NK-92 (cell line): ENCODE results near the gene PRDM12.

Experiments
- DNase-seq: peaks from one replicate; lab custom pipeline; 2025; ENCODE audit not compliant: unreplicated experiment; lab: John Stamatoyannopoulos, UW

PRDM12 gene

DNA sequence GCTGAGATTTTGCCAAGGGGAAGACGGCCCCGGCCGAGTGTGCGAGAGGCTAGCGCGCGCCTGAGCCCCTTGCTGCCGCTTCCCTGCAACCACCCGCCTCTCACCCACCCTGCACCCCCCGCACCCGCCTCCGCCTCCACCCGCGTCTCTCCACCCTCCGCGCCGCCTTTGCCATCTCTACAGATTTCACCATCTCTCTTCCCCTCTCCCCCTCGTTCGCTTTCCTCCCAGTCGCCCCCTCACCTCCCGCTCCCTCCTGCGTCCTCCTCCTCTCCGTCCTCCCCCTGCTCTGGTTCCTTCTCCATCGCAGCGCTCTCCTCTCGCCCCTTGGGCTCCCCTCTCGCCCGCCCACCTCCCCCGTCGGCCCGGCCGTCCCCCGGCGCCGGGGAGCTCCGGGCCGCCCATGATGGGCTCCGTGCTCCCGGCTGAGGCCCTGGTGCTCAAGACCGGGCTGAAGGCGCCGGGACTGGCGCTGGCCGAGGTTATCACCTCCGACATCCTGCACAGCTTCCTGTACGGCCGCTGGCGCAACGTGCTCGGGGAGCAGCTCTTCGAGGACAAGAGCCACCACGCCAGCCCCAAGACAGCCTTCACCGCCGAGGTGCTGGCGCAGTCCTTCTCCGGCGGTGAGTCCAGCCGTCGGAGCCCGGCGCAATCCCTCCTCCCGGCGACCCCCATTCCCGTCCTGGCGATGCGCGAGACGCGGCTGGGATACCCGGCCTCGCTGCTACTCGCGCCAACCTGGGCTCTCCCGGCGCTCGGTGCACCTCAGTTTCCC lies at the start of gene PRDM12:
PRDM12 (plus strand) TSS at position 344 of the 778 bp plus-strand sequence; CDS start at position 404, 60 bp downstream.
- no peak for DNase-seq

DNA sequence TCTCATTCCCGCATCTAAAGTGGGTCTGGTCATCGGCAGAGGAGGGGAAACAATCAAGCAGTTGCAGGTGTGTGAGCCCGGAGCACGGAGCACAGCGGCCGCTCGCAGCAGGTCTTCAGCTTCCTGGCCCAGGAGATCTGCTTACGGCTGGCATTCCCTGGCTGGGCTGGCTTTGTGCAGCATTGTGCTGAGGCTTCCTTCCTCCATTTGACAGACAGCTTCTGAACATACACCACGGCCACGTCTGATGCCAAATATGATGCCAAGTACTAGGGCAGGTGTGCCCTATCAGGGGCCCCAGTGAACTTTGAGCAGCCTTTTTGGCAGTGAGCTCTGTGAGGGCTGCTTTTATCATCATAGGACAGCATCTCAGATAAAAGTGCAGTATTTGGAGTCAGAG lies 47.9 kb upstream of the PRDM12 start:
- no peak for DNase-seq

DNA sequence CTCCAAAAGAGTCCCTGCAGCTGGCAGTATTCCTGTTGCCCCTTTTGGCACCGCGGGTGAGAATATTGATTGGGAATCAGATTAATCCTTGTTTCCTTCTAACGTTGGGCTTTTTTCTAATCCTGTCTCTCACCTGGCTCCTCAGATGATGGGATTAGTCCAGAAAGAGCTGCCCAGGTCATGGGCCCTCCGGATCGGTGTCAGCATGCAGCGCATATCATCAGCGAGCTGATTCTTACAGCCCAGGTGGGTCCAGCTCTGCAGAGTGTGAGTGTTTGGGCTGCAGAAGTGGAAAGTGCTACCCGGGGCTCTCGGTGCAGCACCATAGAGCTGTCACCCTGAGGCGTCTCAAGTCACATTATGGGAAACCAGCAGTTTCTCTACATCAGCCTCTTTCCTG lies 40.9 kb upstream of the PRDM12 start:
- no peak for DNase-seq

DNA sequence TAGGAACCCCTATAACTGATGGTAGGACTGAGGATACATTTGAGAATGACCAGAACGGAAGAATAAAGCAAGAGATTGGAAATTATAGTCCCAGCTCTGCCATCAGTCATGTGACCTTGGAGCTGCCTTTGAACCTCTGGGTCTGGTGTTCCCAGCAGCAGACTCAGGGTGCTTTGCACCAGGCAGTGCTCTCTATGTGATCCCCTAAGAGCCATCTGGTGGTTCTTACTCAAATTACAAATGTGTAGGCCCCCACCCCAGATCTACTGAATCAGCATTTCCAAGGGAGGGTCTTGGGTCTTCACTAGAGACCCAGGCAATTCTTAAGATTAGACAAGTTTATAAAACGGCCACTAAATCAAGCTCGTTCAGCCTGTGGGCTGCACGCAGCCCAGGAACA lies 40.2 kb upstream of the PRDM12 start:
- no peak for DNase-seq

DNA sequence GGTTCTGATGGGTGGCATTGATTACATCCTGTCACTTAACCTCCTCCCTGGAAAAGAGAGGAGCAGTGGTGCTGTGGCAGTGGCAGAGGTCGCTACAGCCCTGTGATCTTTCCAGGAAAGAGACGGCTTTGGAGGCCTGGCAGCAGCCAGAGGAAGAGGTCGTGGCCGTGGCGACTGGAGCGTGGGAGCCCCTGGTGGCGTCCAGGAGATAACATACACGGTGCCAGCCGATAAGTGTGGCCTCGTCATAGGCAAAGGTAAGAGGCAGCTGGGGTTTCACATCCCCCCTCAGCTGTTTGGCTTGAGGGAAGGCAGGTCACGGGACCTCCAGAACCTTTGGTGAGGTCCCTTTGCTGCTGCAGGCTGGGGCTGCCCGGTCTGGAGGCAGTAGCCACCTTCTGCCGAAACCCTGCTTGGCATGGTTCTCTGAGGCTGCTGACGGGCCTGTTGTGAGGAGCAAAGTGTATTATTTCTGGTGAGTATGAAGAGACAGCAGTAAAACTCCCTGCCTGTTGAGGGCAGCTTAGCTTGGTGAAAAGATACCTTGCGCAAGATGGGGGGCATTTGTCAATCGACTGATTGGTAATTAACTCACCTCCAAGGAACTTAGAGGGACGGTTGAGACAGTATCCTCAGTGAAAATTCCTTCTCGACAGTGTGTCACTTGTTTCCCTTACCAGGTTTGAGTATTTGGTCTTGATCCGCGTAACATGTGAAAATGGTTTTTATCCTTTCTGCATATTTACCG lies 38.0 kb upstream of the PRDM12 start:
- no peak for DNase-seq

DNA sequence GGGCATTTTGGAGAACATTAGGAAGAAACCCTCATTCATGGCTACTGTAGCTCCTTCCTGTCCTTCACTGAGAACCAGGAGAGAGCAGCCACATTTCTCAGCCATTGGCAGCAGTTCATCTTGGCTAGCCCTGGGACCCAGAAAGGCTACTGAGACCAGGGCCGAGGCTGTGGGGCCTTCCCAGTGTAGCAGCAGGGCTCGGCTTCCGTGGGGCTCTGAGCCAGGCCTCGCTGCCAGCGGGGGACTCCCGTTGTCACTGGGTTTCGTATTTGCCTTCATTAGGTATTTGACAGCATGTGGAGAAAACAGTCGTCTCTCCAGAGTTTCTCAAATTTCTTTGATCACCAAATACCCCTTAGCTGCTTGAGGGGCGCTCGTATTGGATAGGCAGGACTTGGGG lies 37.3 kb upstream of the PRDM12 start:
- no peak for DNase-seq

DNA sequence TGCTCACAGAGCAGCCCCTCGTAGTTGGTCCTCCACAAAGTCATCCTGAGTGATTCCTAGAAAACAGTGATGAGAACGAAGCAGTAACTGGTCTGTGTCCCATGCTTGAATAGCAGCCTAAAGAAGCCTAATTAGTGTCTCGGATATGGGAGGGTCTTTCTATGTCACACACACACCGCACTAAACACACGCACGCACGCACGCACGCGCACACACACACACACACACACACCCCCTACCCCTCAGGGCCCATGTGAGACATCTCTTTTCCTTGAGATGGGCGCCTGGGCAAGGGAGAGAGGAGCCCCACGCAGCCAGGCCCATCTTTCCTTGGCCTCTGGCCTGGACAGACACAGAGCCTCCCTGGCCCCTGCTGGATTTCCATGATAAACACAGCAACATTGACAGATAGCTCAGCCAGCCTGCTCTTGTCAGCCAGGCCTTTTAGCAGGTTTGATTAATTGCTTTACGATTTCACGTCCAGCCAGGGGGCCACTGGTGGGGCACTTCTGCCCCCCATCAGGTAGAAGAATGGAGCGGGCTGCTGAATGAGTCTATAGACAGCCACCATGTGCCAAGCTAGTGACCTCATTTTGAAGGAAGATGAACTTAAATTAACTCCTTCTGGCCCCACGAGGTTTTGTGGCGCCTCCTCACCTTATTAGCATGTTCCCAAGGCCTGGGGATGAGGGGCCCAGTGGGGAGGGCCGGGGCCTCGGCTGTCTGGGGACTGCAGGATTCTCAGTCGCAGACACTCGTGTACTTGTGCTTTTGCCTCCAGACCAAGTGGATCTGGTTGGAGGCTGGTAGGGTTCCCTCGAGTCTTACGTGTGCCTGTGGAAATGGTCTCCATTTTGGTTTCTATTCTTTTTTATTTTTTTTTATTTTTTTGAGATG lies 36.2 kb upstream of the PRDM12 start:
- DNase-seq: no peak

DNA sequence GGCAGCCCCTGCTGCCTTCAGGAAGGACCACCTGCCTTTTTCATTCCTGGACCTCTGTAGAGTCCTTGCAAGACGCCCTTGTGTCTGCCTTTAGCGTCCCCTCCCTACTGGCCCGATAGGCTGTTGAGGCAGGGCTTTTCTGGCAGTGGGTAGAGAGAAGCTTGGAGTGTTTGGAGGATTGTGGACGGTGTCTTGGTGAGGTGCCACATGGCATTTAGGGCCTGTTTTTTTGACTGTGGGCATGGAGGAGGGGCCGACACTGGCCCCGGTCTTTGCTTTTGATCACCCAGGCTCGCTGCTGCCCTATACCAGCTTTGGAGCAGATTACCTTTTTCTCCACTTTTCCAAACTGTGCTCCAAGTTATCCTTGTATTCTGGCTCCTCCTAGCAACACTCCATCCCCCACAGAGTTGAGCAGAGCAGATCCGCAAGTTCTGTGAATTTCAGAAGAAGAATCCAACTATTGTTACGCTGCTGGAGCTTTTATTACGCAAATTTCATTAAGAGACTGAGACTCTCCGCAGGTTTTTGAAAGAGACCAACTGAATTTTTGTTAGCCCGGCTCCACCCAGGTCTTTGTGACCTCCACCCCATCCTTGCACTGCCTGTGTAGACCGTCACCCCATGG lies 34.8 kb upstream of the PRDM12 start:
- no peak for DNase-seq

DNA sequence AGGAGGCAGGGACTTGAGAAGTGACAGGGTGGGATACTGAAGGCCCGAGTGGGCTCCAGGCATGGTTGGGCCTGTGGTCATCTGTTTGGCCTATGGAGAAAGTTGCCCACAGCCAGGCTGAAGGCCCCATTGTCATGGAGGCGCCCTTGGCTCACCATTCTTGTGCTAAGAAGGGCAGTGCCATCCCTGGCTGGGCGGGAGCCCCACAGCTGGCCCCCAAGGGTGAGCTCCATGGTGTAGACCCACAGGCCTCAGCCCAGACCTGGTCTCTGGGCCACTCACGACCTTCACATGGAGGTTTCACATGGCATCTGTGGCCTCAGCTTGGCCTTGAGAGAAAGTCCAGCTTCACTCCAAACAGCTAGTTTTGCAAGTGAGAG lies 34.3 kb upstream of the PRDM12 start:
- DNase-seq: no peak

DNA sequence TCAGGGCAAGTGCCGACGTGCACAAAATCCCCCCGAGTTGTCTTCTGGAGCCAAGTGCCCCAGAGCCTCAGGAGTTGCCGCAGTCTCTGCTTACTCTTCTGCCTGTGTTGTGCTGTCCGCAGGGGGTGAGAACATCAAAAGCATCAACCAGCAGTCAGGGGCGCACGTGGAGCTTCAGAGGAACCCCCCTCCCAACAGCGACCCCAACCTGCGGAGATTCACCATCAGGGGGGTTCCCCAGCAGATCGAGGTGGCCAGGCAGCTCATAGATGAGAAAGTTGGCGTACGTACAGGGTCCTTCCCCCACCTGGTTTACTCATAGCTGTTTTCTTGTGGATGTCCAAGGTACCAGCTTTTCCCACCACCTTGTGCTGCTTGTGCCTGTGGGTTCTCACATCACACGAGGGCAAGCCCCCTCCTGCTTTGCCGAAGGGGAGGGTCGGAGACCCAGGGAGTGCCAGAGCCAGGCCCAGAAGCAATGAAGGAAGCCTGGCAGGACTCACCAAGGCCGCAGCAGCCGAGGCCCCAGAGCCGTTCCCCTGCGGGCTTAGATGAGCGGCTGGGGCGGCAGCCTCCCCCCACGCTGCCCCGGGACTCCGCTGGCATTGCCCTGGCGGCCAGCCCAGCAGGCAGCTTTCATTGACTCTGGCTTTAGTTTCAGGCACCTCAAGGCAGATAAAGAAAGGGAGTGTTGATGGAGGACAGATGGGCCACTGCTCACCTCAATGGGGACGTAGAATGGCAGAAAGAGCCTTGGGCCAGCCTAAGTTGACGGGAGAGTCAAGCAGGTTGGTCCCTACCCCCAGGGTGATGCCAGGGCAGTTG lies 33.7 kb upstream of the PRDM12 start:
- no peak for DNase-seq

DNA sequence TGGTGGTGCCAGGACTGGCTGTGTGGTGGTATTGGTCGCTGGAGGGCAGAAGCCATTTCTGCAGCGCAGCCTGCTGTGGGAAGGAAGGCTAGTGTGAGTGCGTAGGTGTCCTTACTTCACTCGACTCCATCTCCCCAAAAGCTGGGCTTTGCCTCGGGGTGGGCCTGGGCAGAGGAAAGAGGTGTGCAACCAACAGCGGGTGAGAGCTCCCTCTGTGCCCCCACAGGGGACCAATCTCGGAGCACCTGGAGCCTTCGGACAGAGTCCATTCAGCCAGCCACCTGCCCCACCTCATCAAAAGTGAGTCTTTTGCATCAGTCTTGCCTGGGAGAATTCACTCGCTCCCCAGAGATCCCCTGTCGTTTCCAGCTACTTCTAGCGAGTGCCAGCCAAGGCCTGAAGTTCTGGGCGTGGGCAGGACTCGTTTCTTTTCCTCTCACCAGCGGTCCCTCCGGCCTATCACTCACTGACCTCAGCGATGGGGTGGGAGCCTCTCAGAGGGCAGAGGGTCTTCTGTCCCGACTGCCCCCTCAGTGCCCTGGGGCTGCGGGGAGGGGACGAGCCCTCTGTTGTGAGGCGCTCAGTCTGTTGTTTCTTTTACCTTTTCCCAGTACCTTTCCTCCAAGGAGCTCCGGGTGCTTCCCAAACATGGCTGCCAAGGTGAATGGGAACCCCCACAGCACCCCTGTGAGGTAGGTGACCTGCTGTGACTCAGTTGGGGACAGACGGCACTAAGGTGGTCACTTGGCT lies 32.9 kb upstream of the PRDM12 start:
- DNase-seq: no peak

DNA sequence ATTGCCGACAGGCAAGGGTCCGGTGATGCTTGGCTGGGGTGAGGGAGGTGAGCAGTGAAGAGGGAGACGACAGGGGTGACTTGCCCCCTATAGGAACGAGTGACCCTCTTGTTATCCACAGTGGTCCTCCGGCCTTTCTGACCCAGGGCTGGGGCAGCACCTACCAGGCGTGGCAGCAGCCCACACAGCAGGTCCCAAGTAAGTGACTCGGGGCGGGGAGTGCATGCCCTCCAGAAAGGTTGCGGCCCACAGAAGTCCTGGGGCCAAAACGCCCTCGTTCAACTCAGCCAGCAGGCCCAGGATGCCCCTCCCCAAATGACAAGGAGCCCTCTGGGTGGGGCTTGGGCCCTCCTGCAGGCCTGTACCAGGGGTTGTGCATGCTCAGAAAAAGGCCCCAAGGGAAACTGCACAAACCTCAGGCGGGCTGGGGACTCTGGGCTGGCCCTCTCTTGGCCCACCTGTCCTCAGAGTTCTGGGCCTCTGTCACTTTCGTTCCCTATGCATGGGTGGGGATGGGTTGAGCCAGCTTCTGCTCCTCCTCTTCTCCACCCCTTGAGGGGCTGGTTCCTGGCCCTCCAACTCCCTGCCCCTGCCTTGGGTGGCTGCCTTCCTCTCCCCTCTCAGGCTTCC lies 32.2 kb upstream of the PRDM12 start:
- no peak for DNase-seq

DNA sequence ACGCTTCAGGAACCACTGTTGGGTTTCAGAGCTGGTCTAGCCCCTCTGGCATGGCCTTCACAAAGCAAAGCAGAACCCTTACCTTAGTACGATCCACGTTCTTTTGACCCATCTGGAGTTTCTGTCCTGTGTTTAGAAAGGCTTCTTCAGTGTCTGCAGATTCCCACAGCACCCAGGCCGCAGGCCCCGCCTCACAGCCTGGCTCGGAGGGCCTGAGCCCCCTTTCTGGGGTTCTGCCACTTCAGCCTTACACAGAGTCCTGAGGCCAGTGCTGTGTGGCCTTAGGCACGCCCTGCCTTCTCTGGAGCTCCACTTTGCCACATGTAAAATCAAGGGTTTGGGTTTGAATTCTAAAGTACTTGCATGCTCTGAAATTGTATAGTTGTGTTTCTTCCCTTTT lies 31.6 kb upstream of the PRDM12 start:
- no peak for DNase-seq

DNA sequence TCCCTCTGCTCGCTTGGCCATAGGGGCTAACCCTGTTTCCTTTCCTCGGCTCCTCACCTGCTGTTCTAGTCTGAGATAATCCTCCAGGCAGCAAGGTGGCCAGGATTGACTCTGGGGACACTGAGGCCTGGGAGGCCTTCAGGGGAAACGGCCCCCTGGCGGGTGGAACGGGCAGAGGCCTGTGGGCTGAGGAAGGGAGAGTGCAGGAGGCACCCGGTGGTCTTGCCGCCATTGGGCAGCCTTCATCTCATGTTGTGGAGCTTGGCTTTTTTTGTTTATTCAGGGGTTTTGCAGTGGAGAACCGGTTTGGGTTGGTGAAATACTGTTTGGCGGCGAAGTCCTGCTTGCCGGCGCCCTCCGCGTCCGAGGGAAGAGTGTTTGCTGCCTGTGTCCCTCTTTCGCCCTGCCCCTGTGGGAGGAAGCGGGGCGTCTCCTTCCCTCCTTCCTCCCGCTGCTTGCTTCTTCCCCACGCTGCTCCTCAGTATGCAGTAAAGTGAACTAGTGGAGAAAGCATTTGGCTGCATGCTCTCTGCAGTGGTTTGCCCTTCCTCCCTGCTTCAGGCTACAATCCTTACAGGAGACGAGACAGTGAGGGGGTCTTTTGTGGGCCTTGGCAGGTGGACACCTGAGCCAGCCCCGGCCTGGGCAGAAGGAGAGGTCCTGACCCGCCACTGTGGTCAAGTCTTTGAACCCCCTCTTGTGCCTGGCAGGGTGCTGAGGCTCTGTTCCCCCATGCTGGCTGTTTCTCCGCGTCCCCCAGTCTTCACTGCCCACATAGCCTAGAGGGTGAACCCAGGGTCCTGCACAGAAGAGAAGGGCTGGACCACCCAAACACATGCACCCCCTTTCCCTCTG lies 30.8 kb upstream of the PRDM12 start:
- no peak for DNase-seq

DNA sequence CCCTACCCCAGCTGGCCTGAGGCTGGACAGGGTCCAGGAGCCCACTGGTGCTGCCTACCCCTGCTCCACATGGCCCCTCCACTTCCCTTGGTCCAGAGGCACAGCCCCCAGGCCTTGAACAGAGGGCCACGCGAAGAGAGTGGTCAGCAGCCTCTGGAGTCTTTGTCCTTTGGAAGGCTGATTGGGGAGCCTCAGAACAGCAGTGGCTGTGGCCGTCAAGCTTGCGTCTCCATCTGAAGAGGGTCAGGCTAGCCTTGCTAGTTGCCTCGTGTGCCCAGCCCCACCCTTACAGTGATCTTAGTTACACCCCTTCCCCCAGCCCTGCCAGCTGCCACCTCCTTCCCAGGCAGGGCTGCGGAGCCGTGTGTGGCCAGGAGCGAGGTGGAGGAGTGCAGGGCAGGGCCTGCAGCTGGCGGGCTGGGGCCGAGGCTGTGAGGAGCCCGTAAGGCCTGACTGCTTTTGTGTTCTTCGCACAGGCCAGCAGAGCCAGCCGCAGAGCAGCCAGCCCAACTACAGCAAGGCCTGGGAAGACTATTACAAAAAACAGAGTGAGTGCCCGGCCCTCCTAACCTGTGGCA lies 30.1 kb upstream of the PRDM12 start:
- no peak for DNase-seq

DNA sequence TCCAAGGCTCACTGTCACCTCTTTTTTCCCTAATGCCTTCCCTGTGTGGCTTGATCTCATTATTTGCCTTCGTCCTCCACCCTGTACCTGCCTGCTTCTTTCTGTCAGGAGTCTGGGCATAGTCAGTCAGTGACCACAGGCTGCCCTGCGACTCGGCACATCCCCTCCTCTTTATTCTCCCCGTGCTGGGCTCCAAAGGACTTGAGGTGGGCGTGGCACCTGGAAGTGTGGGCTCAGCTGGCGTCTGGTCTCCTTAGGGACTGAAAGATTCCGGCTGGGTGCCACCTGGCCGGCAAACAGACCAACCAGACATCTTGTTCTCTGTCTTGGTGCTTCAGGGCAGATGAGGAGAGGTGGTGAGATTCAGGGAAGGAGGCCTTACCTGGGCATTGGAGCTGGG lies 29.6 kb upstream of the PRDM12 start:
- no peak for DNase-seq

DNA sequence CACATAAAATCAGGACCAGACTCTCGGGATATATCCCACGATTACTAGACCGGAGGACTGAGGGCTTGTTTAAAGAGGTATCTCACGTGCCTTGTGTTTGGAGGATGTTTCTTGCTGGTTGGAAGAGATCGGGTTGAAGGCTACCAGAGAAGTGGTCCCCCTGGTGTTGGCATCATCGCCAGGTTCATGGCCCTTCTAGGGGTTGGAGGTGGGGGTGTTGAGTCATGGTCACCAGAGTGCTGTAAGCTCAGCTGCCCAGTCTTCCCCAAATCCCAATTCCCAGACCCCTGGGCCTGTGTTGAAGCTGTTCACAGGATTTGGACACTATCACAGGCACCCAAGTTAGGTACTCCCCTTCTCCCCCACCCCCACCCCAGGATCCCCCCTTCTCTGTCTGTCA lies 29.1 kb upstream of the PRDM12 start:
- DNase-seq: no peak
